Glomerular visceral epithelial cell (primary cell): Measurements from ENCODE around the gene PCGF3.
"Not testable (repeated sequence)": the region's sequence is repeated elsewhere in the genome, so short reads cannot be mapped to it uniquely, and the experiment has no call there.

Experiments
- DNase-seq: peaks from one replicate; pipeline ENCODE4 v3.0.0-alpha.2; 2016; ENCODE audit errors: extremely low spot score

The PCGF3 gene

DNA sequence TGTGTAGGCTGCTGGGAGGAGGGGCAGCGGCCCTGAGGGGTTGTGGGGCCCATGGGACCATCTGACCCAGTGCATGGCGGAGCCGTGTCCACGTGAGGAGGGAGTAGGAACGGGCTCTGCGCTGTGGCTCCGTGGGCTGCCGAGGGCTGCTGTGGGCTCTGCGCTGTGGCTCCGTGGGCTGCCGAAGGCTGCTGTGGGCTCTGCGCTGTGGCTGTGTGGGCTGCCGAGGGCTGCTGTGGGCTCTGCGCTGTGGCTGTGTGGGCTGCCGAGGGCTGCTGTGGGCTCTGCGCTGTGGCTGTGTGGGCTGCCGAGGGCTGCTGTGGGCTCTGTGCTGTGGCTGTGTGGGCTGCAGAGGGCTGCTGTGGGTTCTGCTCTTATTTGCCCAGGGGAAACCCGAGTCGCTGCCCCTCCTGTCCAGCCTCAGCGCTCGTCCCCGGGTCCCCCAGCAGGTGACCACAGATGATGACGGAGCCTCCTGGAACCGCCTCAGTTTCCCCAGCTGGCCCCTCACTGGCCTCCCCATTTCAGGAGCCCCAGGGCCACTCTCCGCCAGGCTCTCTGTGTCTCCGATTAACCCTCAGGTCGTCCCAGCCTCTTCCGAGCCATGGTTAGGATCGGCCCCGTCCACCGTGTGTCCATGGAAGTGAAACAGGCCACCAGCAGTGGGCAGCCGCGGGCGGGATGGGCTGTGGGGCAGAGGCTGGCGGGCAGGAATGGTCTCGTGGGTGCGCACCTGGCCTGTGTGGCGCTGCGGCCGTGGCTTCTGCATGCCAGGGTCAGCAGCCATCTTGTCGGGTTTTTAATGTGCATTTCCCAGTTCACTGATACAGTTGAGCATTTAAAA lies 20.0 kb downstream of the PCGF3 start:
- DNase-seq = no peak

DNA sequence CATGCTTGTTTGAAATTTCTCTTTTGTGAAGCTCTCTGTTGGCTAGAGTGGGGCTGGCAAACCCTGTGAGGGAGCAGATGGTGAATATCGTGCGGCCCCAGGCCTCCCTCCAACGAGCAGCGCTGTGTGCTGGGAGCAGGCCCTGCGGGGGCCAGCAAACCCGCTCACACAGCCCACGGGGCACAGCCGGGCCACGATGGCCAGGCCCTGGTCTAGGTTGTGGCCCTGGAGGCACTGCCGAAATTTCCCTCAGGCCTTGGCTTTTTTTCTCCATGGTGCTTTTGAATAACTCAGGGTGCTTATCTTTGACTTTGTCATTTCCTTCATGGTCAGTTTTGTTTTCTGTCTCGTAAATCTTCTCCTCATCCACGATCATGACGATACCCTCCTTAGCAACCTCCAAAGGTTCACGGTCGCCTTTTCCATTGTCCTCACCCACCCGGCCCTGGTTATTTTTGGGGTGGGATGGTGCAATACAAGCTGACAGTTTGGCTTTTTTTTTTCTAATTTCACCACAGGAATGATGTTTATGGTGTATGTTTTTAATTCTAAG lies 20.7 kb downstream of the PCGF3 start:
- DNase-seq = no peak

DNA sequence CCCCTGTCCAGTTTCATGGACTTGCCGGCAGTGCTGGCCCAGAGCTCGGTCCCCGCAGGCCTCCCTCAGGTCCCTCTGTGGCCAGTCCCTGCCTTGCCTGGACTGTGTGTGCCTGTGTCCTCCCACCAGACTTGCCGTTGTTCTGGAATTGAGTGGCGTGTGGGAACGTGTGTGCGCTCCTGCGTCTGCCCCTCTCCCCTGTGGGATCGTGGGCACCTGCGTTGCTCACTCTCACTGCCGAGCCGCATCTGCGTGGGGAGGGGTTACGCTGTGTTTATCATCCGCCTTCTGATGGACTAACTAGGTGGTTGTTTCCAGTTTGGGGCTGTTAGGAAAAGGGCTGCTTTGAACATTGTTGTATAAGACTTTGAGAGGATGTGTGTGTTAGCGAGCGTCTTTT lies 21.2 kb downstream of the PCGF3 start:
- no peak for DNase-seq

DNA sequence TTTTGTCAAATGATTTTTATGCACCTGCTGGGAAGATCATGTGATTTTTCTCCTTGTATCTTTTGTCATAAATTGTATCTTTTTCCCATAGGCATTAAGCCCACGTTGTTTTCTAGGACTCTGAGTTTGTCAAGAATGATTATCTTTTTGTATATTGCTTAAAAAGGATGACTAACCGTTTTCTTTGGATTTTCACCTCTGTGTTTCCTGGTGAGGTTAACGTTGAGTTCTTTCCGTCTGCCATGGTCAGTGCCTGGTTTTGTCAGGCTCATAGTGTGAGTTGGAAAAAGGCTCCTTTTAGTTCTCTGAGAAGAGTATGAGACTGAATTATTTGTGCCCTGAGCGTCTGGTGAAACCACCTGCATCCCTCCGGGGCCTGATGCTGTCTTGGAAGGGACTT lies 21.9 kb downstream of the PCGF3 start:
- DNase-seq = no peak

DNA sequence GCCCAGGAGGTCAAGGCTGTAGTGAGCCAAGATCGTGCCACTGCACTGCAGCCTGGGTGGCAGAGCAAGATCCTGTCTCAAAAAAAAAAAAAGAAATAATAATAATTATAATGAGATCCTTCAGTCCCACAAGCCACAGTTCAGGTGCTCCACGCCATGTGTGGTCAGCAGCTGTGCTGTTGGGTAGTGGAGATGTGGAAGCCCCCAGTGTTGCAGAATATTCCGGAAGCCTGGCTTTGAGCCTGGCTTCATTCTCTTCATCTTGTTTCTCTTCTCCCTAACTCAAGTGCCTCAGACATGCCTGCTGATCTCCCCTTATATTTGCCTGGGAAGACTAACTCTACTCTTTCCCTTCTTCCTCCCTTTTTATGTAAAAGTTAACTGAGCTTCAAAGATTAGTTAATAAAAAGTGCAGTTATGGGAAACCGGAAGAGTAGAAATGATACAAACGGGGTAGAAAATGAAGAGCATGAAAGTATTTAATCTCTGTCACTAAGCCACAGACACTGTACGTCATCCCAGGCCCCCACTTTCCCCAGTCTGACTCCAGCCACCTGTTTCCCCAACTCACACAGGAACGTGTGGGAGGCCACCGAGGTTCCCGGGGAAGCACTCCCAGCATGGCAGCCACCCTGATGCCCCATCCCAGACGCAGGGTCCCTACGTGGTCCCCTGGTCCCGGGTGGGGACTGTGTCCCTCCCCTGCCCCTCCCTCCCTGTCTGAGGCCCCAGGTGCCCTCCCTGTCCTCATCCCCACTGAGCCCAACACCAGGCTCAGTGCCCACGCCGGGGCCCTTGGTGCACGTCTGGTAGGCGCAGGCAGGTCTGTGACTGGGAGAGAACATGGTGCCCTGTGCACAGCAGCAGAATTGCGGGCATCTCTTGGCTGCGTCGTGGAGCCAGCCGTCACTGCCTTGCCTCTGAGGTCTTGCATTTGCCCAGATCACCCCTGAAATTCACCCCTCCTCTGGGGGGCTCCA lies 24.0 kb downstream of the PCGF3 start:
- no peak for DNase-seq

DNA sequence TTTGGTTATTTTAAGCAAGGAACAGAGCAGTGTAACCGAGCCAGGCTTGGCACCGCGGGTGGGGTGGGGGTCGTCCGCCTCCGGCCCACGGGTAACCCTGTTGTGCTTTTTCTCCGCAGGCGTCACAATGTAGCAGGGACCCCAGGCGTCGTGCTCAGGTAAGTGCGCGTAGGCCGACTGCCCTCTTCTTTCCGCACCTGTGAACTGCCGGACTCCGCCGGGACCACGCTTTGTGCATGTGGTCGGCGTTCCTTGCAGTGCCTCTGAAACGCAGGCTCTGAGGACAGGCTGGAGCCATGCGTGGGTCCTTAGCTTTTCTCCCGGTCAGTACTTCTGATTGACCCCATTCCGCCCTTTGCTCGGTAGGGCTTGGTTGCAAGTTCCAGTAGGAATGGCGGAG lies 24.9 kb downstream of the PCGF3 start:
- DNase-seq = no peak

DNA sequence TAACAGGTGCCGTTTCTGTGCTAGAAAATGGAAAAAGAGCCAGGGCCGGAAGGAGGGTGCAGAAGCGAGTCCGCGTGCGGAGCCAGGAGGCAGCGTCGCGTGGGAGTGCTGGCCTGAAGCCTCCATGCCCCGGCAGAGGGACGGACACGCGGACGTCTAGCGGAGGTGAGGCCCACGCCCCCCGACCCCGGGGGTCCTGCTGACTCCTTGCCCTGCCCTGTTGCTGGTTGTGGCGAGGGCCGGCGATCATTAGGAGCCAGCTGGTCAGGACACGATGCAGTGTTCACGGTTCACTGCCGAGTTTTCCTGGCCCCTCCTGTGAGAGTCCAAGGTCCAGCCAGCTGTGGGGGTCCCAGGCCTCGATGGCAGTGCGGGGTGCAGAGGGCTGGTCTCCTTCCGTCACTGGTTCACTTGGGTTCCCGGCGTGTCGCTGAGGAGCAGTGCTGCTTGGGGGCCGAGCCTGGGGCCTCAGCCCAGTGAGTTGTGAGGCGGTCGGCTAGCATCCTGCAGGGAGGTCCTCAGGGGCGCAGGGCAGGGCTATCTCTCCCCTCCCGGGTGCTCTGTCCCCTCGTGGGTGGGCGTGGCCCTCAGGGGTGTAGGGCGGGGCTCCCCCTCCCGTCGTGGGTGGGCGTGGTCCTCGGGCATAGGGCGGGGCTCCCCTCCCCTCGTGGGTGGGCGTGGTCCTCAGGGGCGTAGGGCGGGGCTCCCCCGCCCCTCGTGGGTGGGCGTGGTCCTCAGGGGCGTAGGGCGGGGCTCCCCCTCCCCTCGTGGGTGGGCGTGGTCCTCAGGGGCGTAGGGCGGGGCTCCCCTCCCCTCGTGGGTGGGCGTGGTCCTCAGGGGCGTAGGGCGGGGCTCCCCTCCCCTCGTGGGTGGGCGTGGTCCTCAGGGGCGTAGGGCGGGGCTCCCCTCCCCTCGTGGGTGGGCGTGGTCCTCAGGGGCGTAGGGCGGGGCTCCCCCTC lies 25.6 kb downstream of the PCGF3 start:
- DNase-seq = not testable (repeated sequence)

DNA sequence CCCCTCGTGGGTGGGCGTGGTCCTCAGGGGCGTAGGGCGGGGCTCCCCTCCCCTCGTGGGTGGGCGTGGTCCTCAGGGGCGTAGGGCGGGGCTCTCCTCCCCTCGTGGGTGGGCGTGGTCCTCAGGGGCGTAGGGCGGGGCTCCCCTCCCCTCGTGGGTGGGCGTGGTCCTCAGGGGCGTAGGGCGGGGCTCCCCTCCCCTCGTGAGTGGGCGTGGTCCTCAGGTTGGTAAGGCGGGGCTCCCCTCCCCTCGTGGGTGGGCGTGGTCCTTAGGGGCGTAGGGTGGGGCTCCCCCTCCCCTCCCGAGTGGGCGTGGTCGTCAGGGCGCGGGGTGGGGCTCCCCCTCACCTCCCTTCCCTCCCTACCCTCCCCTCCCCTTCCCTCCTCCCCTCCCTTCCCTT lies 26.3 kb downstream of the PCGF3 start:
- not testable (repeated sequence) for DNase-seq

DNA sequence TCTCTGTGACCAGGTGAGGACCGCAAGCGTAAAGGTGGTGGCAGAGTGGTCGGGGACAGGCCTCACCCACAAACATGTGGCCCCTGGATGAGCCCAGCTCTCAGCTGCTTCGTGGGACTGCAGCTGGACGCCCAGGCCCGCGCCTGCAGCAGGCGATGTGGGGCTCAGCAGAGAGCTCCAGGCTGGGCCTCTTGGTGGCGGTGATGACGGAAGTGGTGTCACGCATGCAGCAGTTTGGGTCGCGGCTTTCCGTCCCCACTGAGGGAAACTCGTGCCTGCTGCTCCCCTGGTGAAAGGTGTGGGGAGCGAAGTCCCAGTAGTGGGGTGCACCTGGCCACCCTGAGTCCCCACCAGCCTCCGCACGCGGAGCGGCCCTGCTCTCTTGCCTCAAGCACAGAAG lies 26.9 kb downstream of the PCGF3 start:
- no peak for DNase-seq

DNA sequence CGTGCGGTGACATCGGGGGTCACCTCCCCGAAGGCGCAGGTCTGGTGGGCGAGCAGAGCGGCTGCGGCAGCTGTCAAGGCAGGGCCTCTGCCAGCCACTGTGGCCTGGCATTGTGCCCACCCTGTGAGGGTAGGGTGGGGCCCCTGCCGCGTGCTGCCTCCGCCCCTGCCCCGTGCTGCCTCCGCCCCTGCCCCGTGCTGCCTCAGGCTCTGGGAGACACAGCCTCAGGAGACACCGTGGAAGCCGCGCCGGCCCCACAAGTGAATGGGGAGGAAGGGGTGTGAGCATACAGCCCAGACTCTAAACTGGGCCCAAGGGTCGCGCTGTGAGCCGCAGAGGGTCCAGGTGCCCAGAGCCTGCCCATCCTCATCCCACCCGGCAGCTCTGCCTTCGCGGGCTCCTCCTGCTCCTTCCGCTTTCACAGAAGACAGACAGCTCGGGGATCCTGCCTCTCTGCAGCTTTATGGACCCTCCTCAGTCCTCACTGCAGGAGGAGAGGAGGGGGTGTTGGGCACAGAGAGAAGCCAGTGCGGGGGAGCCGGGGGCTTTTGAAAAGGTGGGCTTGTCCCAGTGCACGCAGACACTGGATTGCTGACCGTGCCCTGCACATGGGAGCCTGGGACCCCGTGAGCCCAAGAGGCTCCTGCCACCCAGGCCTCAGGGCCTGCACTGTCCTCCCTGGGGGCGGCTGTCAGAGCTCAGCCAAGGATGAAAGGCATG lies 27.4 kb downstream of the PCGF3 start:
- DNase-seq = no peak

DNA sequence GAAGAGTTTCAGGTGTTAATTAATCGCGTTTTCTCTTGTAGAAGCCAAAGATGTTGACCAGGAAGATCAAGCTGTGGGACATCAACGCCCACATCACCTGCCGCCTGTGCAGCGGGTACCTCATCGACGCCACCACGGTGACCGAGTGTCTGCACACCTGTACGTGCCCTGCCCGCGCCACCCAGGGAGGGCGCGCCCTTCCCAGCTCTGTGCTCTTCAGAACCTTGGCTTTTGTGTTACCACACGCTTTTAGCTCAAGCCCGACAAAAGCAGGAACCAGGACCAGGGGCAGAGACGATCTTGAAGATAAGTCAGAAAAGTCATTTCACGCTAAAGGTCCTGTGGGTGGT lies 28.0 kb downstream of the PCGF3 start:
- no peak for DNase-seq

DNA sequence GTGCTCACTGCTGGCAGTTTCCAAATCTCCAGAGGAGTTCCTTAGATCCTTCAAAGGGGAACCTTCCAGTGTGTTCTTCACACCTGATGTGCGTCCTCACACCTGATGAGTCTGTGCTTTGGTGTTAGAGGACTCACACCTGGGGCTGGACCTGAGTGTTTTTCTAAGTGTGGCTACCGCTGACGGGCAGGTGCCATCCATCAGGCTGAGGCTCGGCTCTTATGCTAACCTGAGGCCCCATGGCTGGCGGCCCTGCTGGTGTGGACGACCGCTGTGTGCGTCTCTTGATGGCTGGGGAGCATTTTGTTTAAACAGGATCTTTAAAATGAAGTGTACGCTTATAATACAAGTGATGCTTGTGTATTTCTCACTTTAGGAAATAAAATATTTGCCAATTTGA lies 28.4 kb downstream of the PCGF3 start:
- no peak for DNase-seq

DNA sequence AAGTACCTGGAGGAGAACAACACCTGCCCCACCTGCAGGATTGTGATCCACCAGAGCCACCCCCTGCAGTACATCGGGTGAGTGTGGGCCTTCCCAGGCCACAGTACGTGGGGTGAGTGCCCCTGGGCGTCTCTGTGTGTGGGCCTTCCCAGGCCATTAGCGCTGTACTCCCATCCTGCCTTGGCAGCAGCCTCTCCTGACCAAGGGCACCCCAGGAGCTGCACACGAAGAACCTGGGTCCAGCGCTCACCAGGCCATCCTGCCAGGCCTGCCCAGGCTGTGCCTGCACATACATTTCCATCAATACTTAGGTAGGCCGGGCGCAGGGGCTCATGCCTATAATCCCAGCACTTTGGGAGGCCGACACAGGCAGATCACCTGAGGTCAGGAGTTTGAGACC lies 29.3 kb downstream of the PCGF3 start:
- DNase-seq = no peak

DNA sequence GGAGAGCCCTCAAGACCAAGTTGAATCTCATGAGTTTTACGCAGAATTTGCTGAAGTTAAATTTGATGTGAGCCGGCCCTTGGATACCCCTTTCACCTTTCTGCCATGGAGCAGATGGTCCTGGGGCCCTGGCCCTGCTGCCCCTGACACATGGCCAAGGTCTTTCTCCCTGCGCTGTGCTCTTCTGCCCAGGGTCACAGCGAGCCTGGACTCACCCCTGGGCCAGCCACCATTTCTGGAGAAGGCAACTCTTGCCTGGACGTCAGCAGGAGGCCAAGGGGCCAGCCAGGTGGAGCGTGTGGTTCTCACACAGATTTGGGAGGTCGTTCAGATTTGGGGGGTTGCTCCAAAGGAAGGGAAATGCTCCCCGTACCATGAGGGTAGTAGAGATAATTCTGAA lies 30.0 kb downstream of the PCGF3 start:
- DNase-seq = no peak

DNA sequence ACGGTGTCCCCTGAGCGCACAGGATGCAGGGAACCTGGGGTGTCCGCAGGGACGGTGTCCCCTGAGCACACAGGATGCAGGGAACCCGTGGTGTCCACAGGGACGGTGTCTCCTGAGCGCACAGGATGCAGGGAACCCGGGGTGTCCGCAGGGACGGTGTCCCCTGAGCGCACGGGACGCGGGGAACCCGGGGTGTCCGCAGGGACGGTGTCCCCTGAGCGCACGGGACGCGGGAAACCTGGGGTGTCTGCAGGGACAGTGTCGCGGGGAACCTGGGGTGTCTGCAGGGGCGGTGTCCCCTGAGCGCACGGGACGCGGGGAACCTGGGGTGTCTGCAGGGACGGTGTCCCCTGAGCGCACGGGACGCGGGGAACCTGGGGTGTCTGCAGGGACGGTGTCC lies 30.9 kb downstream of the PCGF3 start:
- not testable (repeated sequence) for DNase-seq

DNA sequence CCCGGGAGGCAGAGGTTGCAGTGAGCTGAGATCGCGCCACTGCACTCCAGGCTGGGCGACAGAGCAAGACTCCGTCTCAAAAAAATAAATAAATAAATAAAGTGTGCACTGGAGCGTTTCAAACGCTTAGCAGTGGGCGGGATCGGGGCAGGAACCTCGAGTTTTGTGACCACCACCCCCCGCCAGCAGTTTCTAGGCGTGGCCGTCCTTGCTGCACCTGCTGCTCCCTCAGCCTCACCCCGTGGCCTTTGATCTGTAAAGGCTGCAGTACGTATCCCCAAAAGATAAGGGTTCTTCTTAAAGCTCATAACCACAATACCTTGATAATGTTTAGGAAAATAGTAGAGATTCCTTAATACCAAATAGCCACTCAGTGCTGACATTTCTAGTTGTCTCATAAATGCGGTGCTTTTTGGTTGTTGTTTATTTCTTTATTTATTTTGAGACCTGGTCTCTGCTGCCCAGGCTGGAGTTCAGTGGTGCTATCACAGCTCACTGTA lies 33.2 kb downstream of the PCGF3 start:
- no peak for DNase-seq

DNA sequence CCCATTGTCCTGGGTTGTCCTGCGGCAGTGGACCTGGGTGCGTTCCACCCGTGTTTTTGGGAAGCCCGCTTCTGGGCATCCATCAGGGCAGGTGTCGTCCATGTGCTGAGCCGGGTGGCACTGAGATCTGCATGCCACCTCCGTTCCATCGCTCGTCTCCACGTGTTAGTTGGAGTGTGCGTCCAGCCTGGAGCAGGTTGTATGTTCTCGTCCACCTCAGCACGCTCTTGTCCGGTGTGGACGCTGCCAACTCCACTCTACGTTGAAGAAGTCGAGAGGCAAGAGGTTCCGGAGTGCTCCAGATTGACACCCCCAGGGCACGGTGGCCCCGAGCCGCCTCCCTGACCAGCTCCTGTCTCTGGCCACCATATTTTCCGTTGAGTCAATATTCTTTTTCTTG lies 33.9 kb downstream of the PCGF3 start:
- DNase-seq = no peak

DNA sequence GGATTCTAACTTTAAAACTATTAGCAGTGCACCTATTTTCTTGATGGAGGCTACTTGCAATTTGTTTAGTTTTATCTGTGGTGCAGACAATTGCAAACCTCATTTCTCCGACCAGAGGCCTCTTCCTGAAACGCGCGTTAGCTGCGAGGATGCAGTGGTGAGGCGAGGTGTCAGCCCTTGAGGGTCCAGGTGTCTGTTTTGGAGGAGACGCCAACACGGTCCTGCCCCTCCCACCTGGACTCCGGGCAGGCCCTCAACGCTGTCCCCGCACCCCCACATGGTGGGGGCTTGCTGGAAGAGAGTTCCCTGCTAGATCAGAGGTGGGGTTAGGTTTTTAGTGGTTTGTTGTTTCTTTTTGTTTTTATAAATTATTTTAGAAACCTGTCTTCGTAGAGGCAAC lies 34.4 kb downstream of the PCGF3 start:
- DNase-seq = no peak

DNA sequence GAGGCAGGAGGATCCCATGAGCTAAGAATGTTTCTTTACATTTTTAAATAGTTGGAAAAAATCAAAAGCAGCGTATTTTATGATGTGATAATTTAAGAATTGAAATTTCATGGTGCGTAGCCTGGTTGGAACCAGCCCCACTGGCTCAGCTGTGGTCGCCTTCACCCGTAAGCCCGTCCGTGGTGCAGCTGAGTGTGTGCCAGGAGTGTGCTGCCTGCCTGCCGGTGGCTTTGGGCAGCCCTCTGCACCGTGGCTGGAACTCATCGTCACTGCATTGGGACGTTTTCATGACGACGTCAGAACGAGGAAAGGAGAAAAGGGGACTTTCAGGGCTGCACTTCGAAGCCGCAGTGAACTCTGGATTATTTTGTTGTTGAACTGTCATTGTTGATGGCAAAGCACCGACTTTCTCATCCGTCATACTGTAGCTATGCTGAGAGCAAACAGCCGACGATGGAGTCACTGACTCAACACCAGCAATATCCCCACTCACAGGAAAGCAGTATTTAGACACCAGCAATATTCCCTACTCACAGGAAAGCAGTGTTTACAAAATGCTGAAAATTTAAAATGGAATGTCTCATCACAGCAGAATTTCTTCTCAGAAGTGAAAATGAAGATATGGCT lies 35.1 kb downstream of the PCGF3 start:
- DNase-seq = no peak

DNA sequence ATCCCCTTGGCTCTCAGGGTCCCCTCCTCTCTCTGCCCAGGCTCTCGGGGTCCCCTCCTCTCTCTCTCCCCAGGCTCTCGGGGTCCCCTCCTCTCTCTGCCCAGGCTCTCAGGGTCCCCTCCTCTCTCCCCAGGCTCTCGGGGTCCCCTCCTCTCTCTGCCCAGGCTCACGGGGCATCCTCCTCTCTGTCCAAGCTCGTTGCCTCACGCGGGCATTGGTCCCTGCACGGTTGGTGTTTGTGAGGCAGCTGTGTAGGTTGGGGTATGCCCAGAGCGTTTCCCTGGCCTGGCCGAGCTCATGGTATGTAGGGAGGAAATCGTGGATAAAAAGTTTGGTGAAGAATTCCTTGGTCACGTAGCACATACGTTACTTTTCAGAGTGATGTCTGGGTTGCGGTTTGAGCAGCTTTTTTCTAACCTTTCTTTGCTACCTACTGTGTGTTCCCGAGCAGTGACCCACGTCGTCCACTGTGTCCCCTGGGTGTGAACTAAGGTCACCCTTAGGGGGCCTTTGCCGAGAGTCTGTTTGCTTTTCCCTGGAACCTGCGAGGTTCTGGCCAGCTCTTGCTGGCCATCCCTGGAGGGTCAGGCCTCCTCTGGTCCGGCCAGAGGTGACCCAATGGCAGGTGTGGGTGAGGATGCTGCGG lies 36.6 kb downstream of the PCGF3 start:
- DNase-seq = no peak
